HEK293T (cell line): ENCODE results near the gene MROH2A.

ENCODE experiments used
- CTBP1 ChIP-seq: fragments of 450-650 bp; IDR thresholded peaks from 2 replicates; pipeline ENCODE4 v1.6.1; 2016; ENCODE audit warnings: borderline replicate concordance
- ELF4 ChIP-seq: fragments of 450-650 bp; IDR thresholded peaks from 2 replicates; pipeline ENCODE4 v1.6.1; 2017; ENCODE audit warnings: antibody characterized with exemption
- FOXA1 ChIP-seq: fragments of 450-650 bp; IDR thresholded peaks from 2 replicates; pipeline ENCODE4 v1.6.1; 2016; ENCODE audit warnings: mild to moderate bottlenecking
- SP1 ChIP-seq: fragments of 450-650 bp; IDR thresholded peaks from 2 replicates; pipeline ENCODE4 v1.6.1; 2017
- TF ChIP-seq, protein P1 (sequence below): fragments of 450-650 bp; IDR thresholded peaks from 2 replicates; pipeline ENCODE4 v1.6.1; 2016

- TF ChIP-seq SP1 (no peak), FOXA1 (no peak), CTBP1 (no peak), ELF4 (no peak)
- TF ChIP-seq, protein P1, sequence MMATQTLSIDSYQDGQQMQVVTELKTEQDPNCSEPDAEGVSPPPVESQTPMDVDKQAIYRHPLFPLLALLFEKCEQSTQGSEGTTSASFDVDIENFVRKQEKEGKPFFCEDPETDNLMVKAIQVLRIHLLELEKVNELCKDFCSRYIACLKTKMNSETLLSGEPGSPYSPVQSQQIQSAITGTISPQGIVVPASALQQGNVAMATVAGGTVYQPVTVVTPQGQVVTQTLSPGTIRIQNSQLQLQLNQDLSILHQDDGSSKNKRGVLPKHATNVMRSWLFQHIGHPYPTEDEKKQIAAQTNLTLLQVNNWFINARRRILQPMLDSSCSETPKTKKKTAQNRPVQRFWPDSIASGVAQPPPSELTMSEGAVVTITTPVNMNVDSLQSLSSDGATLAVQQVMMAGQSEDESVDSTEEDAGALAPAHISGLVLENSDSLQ = no peak
Measured at GRCh38 chr2:233799716-233800115, 21.6 kb downstream of the MROH2A start.
